Panc1 (cell line): ENCODE data around the gene CISD1.

Source experiments
- CTCF ChIP-seq: fragments of 450-650 bp; IDR thresholded peaks from 2 replicates; pipeline ENCODE4 v1.5.1; 2017; ENCODE audit warnings: mild to moderate bottlenecking
- POLR2AphosphoS5 ChIP-seq: IDR thresholded peaks from 2 replicates; pipeline ENCODE4 v1.6.1; 2012; ENCODE audit warnings: mild to moderate bottlenecking, low read depth, low read length, moderate library complexity
- REST ChIP-seq, 2 experiments: IDR thresholded peaks; 2 replicates each; pipeline ENCODE4 v1.6.1; 2011 to 2012; ENCODE audit warnings: low read depth in 2 of 2, control low read depth in 1 of 2, low read length in 1 of 2, mild to moderate bottlenecking in 1 of 2, moderate library complexity in 1 of 2; ENCODE audit not compliant: insufficient read depth in 1 of 2

- no peak for TF ChIP-seq CTCF
- no peak for TF ChIP-seq POLR2AphosphoS5
- TF ChIP-seq REST (IDR thresholded peaks at IDR 0.05; ENCODE audit: insufficient read depth in 1 of 2, low read depth in 2 of 2, low read length in 1 of 2): no peak
Observed at GRCh38 chr10:58322072-58322834, 53.3 kb downstream of the CISD1 start.
